B cell (primary cell): ENCODE data around the gene ZNF19. TPM values are rescaled to one million over a fixed set of nuclear protein-coding genes. Genes with fewer than 3 reads are reported as not detected.
A peak's percentile ranks its signal among the peaks of the same experiment; 100 is the strongest.

Experiments used
- ATAC-seq: fragments of 200-7000 bp; cut with Tn5 transposase; one replicate; pipeline ENCODE4 v1.10.0; 2021; ENCODE audit warnings: low read depth, mild to moderate bottlenecking, moderate number of reproducible peaks, moderate library complexity
- CTCF ChIA-PET: fragments of 350-600 bp; sonication (Branson Sonifier 250); formaldehyde crosslinking; loops from one replicate; lab custom pipeline; 2021; ENCODE audit warnings: antibody characterized with exemption, inconsistent platforms; lab: Charles Lee
- POLR2A ChIA-PET: fragments of 350-600 bp; sonication (Branson Sonifier 250); formaldehyde crosslinking; loops from one replicate; lab custom pipeline; 2021; ENCODE audit warnings: antibody characterized with exemption; lab: Charles Lee
- DNase-seq: peaks from one replicate; pipeline ENCODE4 v3.0.0; 2013
- H2AFZ ChIP-seq: 2 replicates; pipeline ENCODE4 v1.6.1; 2012; ENCODE audit warnings: mild to moderate bottlenecking, low read depth, low read length; ENCODE audit not compliant: insufficient read depth, poor library complexity, severe bottlenecking
- H3K27ac ChIP-seq, 2 donors: 1 replicate in 1 of 2; 2 replicates in 1 of 2; pipeline ENCODE4 v1.5.1; 2012 to 2013; ENCODE audit warnings: low read length in 2 of 2, mild to moderate bottlenecking in 2 of 2, moderate library complexity in 1 of 2
- H3K27me3 ChIP-seq, 4 experiments: fragments of 200-600 bp in 1 of 4; sonication (generic) in 1 of 4; replicated peaks in 1 of 4; 1 replicate in 2 of 4; 2 replicates in 2 of 4; pipeline versions ENCODE4 v1.6.1 to v1.7.0; 2013 to 2016; ENCODE audit warnings: low read length in 3 of 4, mild to moderate bottlenecking in 2 of 4, mixed read lengths in 1 of 4, moderate library complexity in 1 of 4; ENCODE audit not compliant: insufficient read depth in 4 of 4, control insufficient read depth in 3 of 4; ENCODE audit errors: control extremely low read depth in 1 of 4
- H3K36me3 ChIP-seq, 2 experiments: replicated peaks in 1 of 2; 1 replicate in 1 of 2; 2 replicates in 1 of 2; pipeline versions ENCODE4 v1.6.1 to v1.7.1; 2013; ENCODE audit warnings: low read length in 1 of 2; ENCODE audit not compliant: insufficient read depth in 2 of 2, control insufficient read depth in 1 of 2; ENCODE audit errors: control extremely low read depth in 1 of 2, extremely low read depth in 1 of 2
- H3K4me1 ChIP-seq, 2 donors: fragments of 200-600 bp in 1 of 2; sonication (generic) in 1 of 2; 1 replicate in 1 of 2; 2 replicates in 1 of 2; pipeline versions ENCODE4 v1.5.1 to v1.6.1; 2013 to 2017; ENCODE audit warnings: low read length in 2 of 2; ENCODE audit not compliant: control insufficient read depth in 2 of 2, insufficient read depth in 2 of 2
- H3K4me2 ChIP-seq: replicated peaks from 2 replicates; pipeline ENCODE3; 2012; ENCODE audit warnings: mild to moderate bottlenecking, low read depth, low read length; ENCODE audit not compliant: poor library complexity, severe bottlenecking
- H3K4me3 ChIP-seq, 5 experiments: fragments of 200-600 bp in 1 of 5; sonication (generic) in 1 of 5; 1 replicate in 3 of 5; 2 replicates in 2 of 5; pipeline versions ENCODE4 v1.5.1 to v1.7.0; 2011 to 2016; ENCODE audit warnings: low read length in 4 of 5, mild to moderate bottlenecking in 4 of 5, low read depth in 2 of 5, control low read depth in 1 of 5, moderate library complexity in 1 of 5; ENCODE audit not compliant: insufficient read depth in 1 of 5; ENCODE audit errors: control extremely low read depth in 1 of 5, extremely low read depth in 1 of 5
- H3K79me2 ChIP-seq: fragments of 200-600 bp; sonication (generic); one replicate; pipeline ENCODE4 v1.6.0; 2016; ENCODE audit warnings: low read length; ENCODE audit not compliant: control insufficient read depth, insufficient read depth
- H3K9ac ChIP-seq: fragments of 200-600 bp; sonication (generic); 2 replicates; pipeline ENCODE4 v1.6.1; 2017; ENCODE audit warnings: mild to moderate bottlenecking, low read length, moderate library complexity
- H3K9me3 ChIP-seq, 3 donors: one replicate each; pipeline versions ENCODE4 v1.6.1 to v1.7.1; 2013; ENCODE audit warnings: low read length in 2 of 3; ENCODE audit not compliant: control insufficient read depth in 2 of 3, insufficient read depth in 1 of 3; ENCODE audit errors: control extremely low read depth in 1 of 3
- H4K20me1 ChIP-seq: 2 replicates; pipeline ENCODE4 v1.6.0; 2012; ENCODE audit warnings: mild to moderate bottlenecking, low read length; ENCODE audit not compliant: insufficient read depth, control insufficient read depth, poor library complexity, severe bottlenecking
- H3K27ac Mint-ChIP-seq: one replicate; pipeline ENCODE4 v1.8.0; 2021; ENCODE audit warnings: mixed read lengths
- H3K27me3 Mint-ChIP-seq: one replicate; pipeline ENCODE4 v1.8.0; 2021; ENCODE audit warnings: mixed read lengths
- H3K4me1 Mint-ChIP-seq: one replicate; pipeline ENCODE4 v1.8.0; 2021; ENCODE audit warnings: mixed read lengths
- H3K4me3 Mint-ChIP-seq: one replicate; pipeline ENCODE4 v1.8.0; 2021; ENCODE audit warnings: mixed read lengths
- H3K9me3 Mint-ChIP-seq: one replicate; pipeline ENCODE4 v1.8.0; 2022; ENCODE audit warnings: mixed read lengths; ENCODE audit not compliant: insufficient read depth
- CTCF ChIP-seq: fragments of 200-600 bp; IDR thresholded peaks from one replicate; pipeline ENCODE4 v1.8.0; 2022; ENCODE audit warnings: antibody characterized with exemption, mild to moderate bottlenecking
- EZH2 ChIP-seq: IDR thresholded peaks from 2 replicates; pipeline ENCODE4 v1.6.1; 2012; ENCODE audit warnings: borderline replicate concordance, low read depth, mild to moderate bottlenecking, moderate library complexity, low read length; ENCODE audit not compliant: insufficient read depth, poor library complexity, severe bottlenecking
- WGBS: methylation state at CpG from one replicate; pipeline ENCODE4 v1.1.5; 2013; ENCODE audit warnings: missing lambda C conversion rate; ENCODE audit not compliant: insufficient coverage; 5-methylcytosine and 5-hydroxymethylcytosine counted together
- intact Hi-C: fragments of 100-400 bp; cut with micrococcal nuclease; formaldehyde crosslinking; loops from one replicate; pipeline ENCODE4 v1.10.0; 2022
- polyA plus RNA-seq: library from polyadenylated mRNA; depleted of rRNA; stranded (reverse); fragments of >200 nt; gene quantifications from 2 replicates; pipeline ENCODE4 v1.2.3, GENCODE V29; 2012
- total RNA-seq, 2 donors: library from RNA; stranded (reverse); fragments of 120-200 nt in 1 of 2; gene quantifications; 1 replicate in 1 of 2; 2 replicates in 1 of 2; pipeline versions ENCODE4 v1.2.3 to v1.2.4, GENCODE V29; 2013 to 2022

ZNF19 gene
- total and polyA plus RNA-seq, 2 donors (not counting 1 experiment from before 2014, with no cell fraction given), result 2.4 to 12.6 TPM

GRCh38 chr16:71460941-71461340 is 28.2 kb downstream of the ZNF19 start:
- ChIA-PET CTCF (interaction anchor here (0.6 to 5.2 kb wide), 6 partner anchors 24 to 150 kb away, joined by 3 to 34 read pairs (median 7); no protein-coding TSS in a partner anchor), POLR2A (no interaction called here)
- H3K27me3 ChIP-seq, result no peaks in the 10 kb centered on the region
- peaks cover 32% of the 10 kb centered on the region for H3K4me1 Mint-ChIP-seq
- intact Hi-C loops, result no loop called here
- H3K4me2 ChIP-seq, result peak overlapping the region; percentile 99
- H3K9me3 ChIP-seq, result peaks cover 0 to 2% (median 0%) of the 10 kb centered on the region in 3 donors
- H4K20me1 ChIP-seq, result no peaks in the 10 kb centered on the region
- H3K27ac Mint-ChIP-seq, result no peak overlapping the region
- peaks cover 27% of the 10 kb centered on the region for H3K79me2 ChIP-seq
- no peaks in the 10 kb centered on the region for H3K27me3 Mint-ChIP-seq
- H3K9me3 Mint-ChIP-seq, result no peaks in the 10 kb centered on the region
- DNase-seq, result no peak
- H3K27ac ChIP-seq, result no peak overlapping the region
- peak overlapping the region in 1 of 5 experiments; percentile 99 for H3K4me3 ChIP-seq
- H3K4me1 ChIP-seq, result peaks cover 14 to 16% of the 10 kb centered on the region in 2 donors
- no peak overlapping the region for H3K9ac ChIP-seq
- H3K4me3 Mint-ChIP-seq, result peak overlapping the region; percentile 96
- WGBS, result no CpG with 5 or more reads among the region's 1 CpG
- H2AFZ ChIP-seq, result no peak overlapping the region
- peaks cover 0 to 8% of the 10 kb centered on the region in 2 experiments for H3K36me3 ChIP-seq
- no peak for ATAC-seq
- TF ChIP-seq CTCF (no peak), EZH2 (no peak)

GRCh38 chr16:71460236-71460635 is 28.9 kb downstream of the ZNF19 start:
- no peak overlapping the region for H3K4me3 ChIP-seq
- CTCF ChIA-PET, result interaction anchor here (0.6 to 5.2 kb wide), 6 partner anchors 24 to 151 kb away, joined by 3 to 34 read pairs (median 7); no protein-coding TSS in a partner anchor
- H3K27me3 Mint-ChIP-seq, result no peaks in the 10 kb centered on the region
- peaks cover 0 to 2% (median 0%) of the 10 kb centered on the region in 3 donors for H3K9me3 ChIP-seq
- H3K27me3 ChIP-seq, result no peaks in the 10 kb centered on the region
- H3K9ac ChIP-seq, result no peak overlapping the region
- peaks cover 14 to 16% of the 10 kb centered on the region in 2 donors for H3K4me1 ChIP-seq
- DNase-seq (no peak), ATAC-seq (no peak)
- no peak overlapping the region for H3K27ac ChIP-seq
- H3K9me3 Mint-ChIP-seq, result no peaks in the 10 kb centered on the region
- intact Hi-C loops, result no loop called here
- H2AFZ ChIP-seq, result no peak overlapping the region
- POLR2A ChIA-PET, result no interaction called here
- peaks cover 0 to 14% of the 10 kb centered on the region in 2 experiments for H3K36me3 ChIP-seq
- H3K4me3 Mint-ChIP-seq, result peak overlapping the region; percentile 41
- H3K27ac Mint-ChIP-seq, result no peak overlapping the region
- H3K4me1 Mint-ChIP-seq, result peaks cover 32% of the 10 kb centered on the region
- H3K79me2 ChIP-seq, result peaks cover 27% of the 10 kb centered on the region
- H3K4me2 ChIP-seq, result no peak overlapping the region
- WGBS, result 100% methylated on average over 1 of the region's 4 CpGs
- TF ChIP-seq CTCF (no peak), EZH2 (no peak)
- H4K20me1 ChIP-seq, result no peaks in the 10 kb centered on the region
